HG02678 (cell line): ENCODE measurements around the gene SRSF9.

Experiments
- ATAC-seq: cut with Tn5 transposase; IDR thresholded peaks from one replicate; pipeline ENCODE4 v1.9.1; 2021; ENCODE audit warnings: mild to moderate bottlenecking, moderate library complexity; ENCODE audit not compliant: unreplicated experiment

Gene SRSF9

DNA sequence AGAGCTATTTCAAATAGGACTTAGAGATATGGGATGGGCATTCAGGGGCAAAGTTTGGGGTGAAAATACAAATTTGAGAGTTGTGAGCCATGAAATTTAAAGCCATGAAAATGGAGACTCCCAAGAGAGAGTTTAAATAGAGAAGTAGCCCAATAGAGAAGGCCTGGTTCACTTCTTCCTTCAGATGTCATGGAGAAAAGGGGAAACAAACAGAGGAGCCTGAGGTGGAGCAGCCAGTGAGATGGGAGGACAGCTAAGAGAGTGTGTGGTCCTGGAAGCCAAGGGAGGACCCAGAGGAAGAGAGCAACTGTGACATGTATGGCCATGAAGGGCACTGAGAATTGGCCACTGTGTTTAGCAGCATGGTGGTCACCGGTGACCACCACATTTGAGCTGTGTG, 14.1 kb upstream of the SRSF9 start:
- no peak for ATAC-seq

DNA sequence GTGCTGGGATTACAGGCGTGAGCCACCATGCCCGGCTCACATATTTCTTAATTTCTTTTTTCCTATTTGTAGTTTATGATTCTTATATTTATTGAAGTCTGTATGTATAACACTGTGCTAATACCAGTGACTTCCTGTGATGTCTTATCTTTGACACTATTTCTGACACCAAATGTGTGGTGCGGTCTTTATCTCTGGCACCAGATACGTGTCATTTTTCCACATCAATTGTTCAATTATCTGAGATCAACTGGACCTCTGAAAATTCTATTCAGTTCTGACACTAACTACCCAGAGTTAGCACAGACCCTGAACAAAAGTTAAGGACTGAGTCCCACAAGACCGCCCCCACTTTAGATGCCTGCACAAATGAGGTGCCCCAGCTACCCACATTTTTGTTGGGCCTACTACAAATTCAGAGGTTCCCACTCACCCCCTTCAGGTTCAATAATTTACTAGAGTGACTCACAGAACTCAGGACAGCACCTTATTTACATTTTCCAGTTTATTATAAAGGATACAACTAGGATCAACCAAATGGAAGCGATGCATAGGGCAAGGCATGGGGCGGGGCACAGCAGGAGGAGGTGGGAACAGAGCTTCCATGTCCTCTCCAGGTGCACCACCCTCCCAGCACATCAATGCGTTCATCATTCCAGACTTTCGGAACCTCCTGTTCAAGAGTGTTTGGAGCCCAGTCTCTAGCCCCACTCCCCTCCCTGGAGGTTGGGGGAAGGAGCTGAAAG, 11.6 kb upstream of the SRSF9 start:
- ATAC-seq: no peak

DNA sequence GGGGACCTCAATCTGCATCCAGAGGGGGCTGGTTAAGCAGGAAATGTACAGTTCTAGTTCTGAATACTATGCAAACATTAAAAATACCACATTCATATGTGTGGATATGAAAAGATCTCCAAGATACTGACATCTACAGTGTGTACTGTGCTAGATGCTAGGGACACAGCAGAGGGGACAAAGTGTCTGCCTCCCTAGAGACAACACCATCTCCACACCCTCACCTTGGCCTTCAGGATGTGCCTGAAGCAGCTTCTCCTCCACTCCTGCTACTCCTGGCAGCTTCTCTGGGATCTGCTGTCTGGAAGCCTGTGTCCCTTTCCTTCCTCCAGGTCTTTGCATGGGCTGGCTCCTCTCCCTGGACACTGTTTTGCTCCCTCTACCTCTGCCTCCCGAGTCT, 10.7 kb upstream of the SRSF9 start:
- ATAC-seq: no peak

DNA sequence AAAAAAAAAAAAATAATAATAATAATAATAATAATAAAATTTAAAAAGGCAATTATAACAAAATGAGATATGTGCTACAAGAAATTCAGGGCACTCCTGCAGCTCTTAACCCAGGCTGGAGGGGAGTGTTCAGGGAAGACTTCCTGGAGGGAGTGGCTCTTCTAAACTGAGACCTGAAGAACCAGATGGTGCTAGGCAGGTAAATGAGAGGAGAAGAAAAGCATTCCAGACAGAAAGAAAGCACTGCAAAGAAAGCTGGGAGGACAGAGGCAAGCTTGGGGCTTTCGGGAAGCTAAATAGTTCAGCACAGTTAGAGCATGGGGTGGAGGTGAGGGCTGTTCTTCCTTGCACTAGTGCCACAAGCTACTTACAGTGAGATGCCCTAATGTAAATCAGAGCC, 9.9 kb upstream of the SRSF9 start:
- no peak for ATAC-seq

DNA sequence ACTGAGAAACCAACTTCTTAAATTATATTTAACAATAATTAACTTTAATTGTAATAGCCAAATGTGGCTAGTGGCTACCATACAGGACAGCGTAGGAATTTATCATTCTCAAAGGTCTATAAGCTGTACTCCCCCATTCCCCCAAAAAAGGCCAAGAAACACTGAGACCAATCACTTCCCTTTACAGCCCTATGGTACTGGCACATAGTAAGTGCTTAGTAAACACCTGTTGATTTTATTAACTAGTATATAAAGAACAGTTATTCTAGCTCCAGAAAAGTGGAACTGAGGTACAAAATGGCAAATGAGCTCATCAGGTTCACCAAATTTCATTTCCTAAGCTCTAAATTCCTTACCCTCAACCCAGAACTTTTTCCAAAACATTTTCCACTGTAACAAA, 6.1 kb upstream of the SRSF9 start:
- no peak for ATAC-seq

DNA sequence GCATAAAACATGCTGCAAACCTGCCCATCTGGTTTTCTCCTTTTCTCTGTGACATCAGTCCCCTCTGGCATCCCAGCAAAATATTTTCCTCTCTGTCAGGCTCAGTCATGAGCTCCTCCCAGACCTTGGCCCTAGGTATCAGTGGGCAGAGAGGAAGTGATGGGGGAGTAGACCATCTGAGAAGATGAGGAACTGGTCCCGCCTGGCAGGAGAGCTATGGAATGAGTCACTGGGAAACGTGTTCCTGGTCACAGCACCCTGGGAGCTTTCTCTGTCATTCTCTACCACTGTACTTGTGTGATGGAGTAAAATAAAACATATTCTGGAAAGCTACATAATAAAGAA, 5.0 kb upstream of the SRSF9 start:
- no peak for ATAC-seq

DNA sequence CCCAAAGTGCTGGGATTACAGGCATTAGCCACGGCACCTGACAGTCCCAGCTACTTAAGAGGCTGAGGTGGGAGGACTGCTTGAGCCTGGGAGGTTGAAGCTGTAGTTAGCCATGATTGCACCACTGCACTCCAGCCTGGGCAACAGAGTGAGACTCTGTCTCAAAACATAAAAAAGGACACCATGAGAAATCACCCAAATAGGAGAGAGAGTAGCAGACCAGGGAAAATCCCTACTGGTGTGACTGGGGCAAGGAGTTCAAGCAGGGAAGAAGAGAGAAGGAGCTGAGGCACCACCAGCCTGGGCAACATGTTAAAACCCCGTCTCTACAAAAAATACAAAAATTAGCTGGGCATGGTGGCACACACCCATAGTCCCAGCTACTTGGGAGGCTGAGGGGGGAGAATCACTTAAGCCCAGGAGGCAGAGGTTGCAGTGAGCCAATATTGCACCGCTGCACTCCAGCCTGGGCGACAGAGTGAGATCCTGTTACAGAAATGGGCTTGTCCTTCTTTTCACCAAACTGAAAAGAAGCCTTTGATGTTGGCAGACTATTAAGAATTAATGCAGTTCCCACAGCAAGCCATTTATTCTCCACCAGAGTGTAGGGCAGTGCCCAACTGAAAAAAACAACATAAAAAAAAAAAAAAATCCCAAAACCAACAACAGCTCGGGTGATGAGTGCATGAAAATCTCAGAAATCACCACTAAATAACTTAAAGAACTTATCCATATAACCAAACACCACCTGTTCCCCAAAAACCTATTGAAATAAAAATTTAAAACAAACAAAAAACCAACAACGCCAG, 4.5 kb upstream of the SRSF9 start:
- no peak for ATAC-seq

DNA sequence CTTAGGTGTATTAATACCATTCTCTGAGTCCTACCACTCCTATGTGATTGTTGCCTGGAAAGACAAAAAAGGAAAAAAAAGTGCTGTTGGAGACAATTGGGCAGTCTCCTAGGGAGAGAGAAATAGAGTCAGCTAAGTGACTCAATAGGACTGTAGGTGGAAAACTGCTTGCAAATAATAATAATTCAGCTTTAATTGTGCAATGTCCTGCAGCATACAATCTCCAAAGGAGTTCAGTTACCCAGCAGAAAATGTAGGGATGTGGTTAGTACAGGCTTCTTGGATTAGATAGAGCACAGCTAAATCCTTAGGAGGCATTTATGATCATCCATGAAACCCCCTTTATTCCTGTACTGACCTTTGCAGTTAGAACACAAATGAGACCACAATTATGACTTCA, 3.0 kb upstream of the SRSF9 start:
- no peak for ATAC-seq

DNA sequence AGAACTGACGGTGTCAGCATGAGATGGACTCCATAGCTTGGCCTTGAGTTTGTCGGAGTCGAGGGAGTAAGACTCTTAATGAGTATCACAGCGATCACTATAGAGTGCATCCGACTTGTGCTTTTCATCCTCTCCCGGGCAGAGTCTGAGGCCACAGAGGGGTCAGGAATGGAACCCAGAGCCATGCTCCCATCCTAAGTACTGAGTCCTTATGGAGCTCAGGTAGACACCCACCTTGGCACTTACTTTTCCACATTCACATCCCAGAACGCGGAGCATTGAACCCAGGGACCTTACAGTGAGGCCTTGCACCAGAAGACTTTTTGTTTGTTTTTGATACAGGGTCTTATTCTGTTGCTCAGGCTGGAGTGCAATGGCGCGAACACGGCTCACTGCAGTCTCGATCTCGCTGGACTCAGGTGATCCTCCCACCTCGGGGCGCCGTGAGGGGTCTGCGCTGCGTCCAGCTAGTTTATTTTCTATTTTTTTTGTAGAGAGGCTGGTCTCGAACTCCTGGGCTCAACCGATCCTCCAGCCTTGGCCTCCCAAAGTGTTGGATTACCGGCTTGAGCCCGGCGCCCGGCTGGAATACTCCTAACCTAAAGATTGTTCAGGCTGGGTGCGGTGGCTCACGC, 719 bp upstream of the SRSF9 start:
- peak; percentile 19 for ATAC-seq

DNA sequence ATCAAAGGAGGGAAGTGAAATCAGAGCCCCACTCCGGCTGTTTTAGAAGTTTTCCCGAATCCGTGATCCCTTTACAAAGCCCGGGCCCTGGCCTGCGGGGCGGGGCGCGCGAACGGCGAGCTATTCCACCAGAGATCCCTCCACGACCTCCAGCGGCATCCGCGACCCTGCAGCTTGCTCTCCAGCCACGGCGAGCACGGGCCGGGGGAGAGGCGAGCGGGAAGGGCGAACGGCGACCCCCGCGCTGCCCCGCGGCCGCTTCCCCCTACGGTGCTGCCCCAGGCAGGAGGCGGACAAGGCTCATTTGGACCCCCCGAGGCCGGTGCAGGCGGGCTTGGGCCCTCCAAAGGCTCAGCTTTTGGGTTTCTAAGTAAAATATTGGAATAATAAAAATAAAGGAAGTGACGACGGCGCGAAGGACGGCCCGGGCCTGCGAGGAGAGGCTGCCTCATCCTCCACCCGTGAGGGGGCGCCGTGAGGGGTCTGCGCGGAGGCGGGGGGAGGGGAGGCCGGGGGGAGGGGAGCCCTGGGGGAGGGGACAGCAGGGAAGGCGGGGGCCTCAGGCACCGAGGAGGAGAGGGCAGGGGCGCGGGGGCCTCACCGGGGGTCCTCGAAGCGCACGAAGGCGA, 613 bp downstream of the SRSF9 start:
- peak; percentile 32 for ATAC-seq

DNA sequence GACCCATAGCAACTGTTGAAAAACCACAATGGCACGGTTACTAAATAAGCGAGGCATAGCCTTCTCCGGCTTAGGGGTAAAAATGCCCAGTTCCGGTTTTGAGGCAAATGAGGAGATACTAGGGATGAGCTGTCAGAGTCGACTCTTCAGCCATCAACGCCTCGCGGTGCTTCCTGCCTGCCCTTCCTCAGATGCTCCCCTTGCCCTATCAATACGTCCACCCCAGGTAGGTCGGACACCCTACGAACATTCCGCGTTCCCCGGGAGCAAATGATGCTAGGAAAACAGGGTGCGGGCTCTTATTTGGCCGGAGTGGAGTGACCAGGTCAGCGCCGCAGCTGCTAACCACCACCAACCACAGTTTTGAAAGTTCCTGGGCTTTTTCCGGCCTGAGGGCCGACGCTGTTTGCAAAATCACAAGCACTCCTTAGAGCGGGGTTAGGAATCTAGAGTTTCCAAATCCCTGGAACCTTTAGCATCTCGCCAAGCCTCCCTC, 1.2 kb downstream of the SRSF9 start:
- ATAC-seq: no peak

DNA sequence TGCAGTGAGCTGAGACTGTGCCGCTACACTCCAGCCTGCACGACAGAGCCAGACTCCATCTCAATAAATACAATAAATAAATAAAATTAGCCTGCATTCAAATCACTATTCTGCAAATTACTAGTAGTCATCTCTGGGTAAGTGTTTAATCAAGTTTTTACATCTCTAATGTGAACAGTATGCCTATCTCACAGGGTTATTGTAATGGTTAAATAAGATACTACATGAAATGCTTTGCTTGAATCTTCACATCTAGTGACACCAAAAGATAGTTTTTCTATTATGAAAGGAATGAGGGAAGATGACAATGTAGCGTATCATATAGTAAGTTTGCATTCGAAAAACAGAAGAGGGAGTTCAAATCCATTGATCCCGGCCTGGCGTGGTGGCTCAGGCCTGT, 2.1 kb downstream of the SRSF9 start:
- no peak for ATAC-seq

DNA sequence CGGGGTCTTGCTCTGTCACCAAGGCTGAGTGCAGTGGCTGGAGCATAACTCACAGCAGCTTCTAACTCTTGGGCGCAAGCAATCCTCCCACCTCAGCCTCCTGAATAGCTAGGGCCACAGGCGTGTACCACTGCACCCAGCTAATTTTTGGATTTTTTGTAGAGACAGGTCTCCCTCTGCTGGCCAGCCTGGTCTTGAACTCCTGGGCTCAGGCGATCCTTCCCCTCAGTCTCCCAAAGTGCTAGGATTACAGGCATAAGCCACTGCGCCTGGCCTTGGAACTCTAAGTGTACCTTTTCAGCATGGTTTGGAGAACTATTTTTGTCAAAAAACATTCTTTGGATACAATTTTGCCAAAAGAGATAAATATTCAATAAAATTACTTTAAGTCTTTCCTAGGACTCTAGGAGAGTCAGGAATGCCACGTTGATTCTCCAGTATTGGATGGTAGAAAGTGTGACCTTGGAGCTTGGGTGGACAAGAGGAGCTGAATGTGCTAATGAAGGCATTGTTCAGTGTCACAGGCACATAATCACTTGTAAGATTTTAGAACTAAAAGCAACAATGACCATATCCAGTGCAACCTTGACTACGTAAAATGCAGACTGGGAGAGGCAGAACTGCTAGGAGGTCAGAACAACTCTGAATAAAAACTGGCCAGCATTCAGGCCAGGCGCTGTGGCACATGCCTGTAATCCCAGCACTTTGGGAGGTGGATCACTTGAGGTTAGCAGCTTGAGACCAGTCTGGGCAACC, 2.8 kb downstream of the SRSF9 start:
- ATAC-seq: no peak

DNA sequence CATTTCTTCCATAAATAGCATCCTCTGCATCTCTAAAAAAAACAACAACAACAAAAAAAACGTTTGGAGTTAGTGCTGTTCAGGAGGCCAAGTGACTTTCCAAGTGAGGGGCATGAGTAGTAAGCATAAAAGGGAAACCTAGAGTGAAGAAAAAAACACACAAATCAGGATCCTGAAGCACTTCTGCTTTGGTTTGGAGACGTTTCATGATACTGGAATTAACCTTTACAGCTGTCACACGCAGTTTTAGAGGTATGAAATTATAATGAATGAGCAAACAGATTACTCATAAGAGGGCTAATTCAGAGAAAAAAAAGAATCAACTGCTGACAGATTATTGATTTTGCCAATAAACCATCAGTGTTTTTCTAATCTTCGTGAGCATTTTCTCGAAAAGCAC, 3.8 kb downstream of the SRSF9 start:
- ATAC-seq: no peak

DNA sequence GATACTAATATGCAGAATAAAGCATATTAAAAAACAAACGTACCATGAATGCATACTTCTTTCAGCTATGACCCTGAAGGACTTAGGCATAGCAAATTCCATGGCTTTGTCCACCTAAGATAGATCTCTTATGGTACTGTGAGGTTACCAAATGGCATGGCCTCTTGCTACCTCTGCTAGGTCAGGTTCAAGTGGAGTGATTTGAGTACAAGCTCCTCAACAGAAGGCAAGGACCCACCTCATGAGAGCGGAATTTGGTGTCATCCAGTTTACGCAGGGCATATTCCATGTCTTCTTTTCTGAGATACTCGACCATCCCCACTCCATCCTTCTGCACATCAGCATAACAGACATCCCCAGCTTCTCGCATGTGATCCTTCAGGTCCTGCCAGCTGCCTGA, 5.8 kb downstream of the SRSF9 start:
- ATAC-seq: no peak

DNA sequence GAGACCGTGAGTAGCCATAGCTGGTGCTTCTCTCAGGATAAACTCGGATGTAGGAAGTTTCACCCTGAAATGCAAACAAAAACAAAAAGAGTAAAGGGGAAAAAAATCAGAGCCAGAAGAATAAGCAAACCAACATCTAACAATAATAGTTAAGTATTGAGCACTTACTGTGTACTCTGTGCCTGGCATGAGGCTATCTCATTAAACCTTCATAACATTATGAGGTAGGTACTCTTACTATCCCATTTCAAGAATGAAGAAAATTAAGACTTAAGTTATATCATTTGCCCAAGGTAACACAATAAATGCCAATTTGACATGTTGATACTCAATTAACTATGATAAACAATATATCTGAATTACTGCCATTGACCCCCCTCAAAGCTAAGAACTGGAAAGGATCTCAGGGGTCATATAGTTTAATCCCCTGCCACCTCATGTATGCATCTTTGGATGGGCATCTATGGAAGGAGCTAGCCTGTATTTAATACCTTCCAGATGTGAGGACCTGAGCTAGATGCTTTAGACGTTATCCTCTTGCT, 7.4 kb downstream of the SRSF9 start:
- ATAC-seq: no peak

DNA sequence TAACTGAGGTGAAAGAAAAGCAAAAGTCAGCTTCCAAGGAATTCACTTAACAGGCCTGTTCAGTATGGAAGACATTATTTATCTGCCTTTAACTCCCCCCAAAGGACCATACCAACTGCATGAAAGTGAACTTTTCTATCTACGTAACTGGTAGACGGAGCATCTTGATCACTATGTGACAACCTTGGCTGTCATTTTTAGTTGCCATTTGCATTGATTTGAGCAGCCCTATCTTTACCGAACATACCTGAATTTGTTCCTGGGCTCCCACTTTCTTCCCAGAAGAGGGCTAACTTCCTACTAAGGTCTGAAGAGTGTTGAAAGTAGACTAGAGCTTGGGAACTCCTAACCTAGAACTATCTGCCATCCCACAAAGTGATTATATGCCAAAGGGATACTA, 9.4 kb downstream of the SRSF9 start:
- no peak for ATAC-seq

DNA sequence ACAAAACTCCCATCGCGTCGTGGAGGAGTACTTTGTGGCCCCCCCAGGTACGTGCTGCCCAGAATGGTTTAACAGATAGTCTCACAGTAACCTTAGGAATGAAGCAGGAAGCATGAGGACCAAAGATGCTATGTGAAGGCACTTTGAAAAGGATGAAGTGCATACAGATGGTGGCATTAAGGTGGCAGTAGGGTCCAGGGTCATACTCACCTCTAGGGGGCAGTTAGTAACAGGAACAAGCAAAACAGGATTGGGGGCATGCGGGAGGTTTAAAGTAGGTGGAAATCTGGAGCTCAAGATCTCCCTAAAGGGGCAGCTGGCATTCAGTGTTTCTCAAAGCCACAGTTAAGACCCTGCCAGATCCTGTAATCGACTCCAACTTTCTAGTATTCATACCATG, 12.4 kb downstream of the SRSF9 start:
- ATAC-seq: no peak

DNA sequence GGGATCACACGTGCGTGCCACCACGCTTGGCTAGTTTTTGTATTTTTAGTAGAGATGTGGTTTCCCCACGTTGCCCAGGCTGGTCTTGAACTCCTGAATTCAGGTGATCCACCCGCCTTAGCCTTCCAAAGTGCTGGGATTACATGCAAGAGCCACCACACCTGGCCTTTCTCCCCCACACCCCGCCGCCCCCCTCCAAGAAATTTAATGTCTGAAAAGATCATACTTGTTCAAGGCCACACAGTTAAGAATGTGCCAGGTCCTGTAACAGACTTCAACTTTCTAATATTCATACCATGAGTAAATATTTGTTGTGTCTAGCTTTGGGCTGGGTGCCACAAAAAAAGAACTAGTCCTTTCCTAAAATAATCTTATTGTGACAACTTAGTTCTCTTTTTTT, 14.2 kb downstream of the SRSF9 start:
- ATAC-seq: no peak

DNA sequence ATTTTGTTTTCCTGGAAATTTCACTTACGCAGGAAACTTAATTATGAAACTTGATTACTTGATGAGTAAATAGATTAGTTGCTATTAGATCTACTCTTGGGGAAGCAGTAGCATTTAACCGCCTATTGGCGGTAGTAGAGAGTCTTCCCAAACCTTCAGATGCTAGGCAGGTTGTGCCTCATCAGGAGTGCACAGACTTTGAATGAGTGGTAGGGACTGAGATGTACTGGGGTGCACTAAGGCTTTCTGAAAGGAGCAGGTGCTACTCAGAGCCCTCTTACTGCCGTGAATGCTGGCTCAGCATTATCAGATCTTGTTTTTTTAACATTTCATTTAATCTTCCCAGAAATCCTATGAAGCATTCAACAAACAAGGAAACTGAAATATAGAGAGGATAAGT, 15.6 kb downstream of the SRSF9 start:
- ATAC-seq: no peak
